Measurements from ENCODE around the gene DRAM1. TPM values are rescaled to one million over a fixed set of nuclear protein-coding genes. Genes with fewer than 3 reads are reported as not detected.

The DRAM1 gene
- total and polyA plus RNA-seq, 10 of the 15 experiments (the other 5 are each of a cell fraction or from before 2014, with no cell fraction given) = 22.4 to 91.5 (median 41.4) TPM

- TF ChIP-seq SIN3A (IDR thresholded peaks at IDR 0.05; ENCODE audit: low read depth, low read length) (no peak), RFX5 (IDR thresholded peaks at IDR 0.05; ENCODE audit: low read depth, low read length) (no peak), EP300 (IDR thresholded peaks at IDR 0.05; ENCODE audit: borderline replicate concordance in 1 of 2, control insufficient read depth in 1 of 2, low read depth in 2 of 2, low read length in 2 of 2) (no peak), SRF (IDR thresholded peaks at IDR 0.05; ENCODE audit: low read depth in 2 of 2, low read length in 2 of 2) (no peak), ZZZ3 (IDR thresholded peaks at IDR 0.05; ENCODE audit: control insufficient read depth, insufficient read length, low read depth) (no peak), PKNOX1 (IDR thresholded peaks at IDR 0.05) (peak; percentile 12; the same call in 1 of the 2 replicates), NFYA (IDR thresholded peaks at IDR 0.05; ENCODE audit: borderline replicate concordance, low read depth, low read length) (no peak), DPF2 (IDR thresholded peaks at IDR 0.05) (no peak), YY1 (IDR thresholded peaks at IDR 0.05; ENCODE audit: low read depth, low read length) (0 out of 2 replicates have a peak, but pooled peaks have one; percentile 9), EED (IDR thresholded peaks at IDR 0.05; ENCODE audit: low read depth) (peak; percentile 68), NFIC (IDR thresholded peaks at IDR 0.05; ENCODE audit: low read depth, low read length) (peak; percentile 47; the same call in 1 of the 2 replicates), SMAD5 (IDR thresholded peaks at IDR 0.05; ENCODE audit: low read depth) (no peak), HCFC1 (IDR thresholded peaks at IDR 0.05; ENCODE audit: low read length) (no peak), NRF1 (conservative IDR thresholded peaks at IDR 0.05; ENCODE audit: low read depth, low read length) (no peak), IRF3 (IDR thresholded peaks at IDR 0.05) (no peak), BCL11A (IDR thresholded peaks at IDR 0.05; ENCODE audit: low read depth, low read length) (no peak)
- TF ChIP-seq, protein P1, sequence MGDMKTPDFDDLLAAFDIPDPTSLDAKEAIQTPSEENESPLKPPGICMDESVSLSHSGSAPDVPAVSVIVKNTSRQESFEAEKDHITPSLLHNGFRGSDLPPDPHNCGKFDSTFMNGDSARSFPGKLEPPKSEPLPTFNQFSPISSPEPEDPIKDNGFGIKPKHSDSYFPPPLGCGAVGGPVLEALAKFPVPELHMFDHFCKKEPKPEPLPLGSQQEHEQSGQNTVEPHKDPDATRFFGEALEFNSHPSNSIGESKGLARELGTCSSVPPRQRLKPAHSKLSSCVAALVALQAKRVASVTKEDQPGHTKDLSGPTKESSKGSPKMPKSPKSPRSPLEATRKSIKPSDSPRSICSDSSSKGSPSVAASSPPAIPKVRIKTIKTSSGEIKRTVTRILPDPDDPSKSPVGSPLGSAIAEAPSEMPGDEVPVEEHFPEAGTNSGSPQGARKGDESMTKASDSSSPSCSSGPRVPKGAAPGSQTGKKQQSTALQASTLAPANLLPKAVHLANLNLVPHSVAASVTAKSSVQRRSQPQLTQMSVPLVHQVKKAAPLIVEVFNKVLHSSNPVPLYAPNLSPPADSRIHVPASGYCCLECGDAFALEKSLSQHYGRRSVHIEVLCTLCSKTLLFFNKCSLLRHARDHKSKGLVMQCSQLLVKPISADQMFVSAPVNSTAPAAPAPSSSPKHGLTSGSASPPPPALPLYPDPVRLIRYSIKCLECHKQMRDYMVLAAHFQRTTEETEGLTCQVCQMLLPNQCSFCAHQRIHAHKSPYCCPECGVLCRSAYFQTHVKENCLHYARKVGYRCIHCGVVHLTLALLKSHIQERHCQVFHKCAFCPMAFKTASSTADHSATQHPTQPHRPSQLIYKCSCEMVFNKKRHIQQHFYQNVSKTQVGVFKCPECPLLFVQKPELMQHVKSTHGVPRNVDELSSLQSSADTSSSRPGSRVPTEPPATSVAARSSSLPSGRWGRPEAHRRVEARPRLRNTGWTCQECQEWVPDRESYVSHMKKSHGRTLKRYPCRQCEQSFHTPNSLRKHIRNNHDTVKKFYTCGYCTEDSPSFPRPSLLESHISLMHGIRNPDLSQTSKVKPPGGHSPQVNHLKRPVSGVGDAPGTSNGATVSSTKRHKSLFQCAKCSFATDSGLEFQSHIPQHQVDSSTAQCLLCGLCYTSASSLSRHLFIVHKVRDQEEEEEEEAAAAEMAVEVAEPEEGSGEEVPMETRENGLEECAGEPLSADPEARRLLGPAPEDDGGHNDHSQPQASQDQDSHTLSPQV (IDR thresholded peaks at IDR 0.05) = no peak
- TF ChIP-seq, protein P2, sequence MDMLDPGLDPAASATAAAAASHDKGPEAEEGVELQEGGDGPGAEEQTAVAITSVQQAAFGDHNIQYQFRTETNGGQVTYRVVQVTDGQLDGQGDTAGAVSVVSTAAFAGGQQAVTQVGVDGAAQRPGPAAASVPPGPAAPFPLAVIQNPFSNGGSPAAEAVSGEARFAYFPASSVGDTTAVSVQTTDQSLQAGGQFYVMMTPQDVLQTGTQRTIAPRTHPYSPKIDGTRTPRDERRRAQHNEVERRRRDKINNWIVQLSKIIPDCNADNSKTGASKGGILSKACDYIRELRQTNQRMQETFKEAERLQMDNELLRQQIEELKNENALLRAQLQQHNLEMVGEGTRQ (IDR thresholded peaks at IDR 0.05; ENCODE audit: borderline replicate concordance, low read depth, low read length) = no peak; the same call in 1 of the 2 replicates
Observed at GRCh38 chr12:101923045-101923718, 45.8 kb downstream of the DRAM1 start (continued).
